KMS-11 (cell line): Measurements from ENCODE around the gene CIB4.

Experiments used
- H2AFZ ChIP-seq: fragments of 200-600 bp; sonication (generic); 2 replicates; pipeline ENCODE4 v1.6.1; 2016; ENCODE audit warnings: antibody characterized with exemption, mixed run types, low read depth
- H3K27ac ChIP-seq: fragments of 200-600 bp; sonication (generic); 2 replicates; pipeline ENCODE4 v1.6.1; 2016; ENCODE audit warnings: mild to moderate bottlenecking, mixed run types
- H3K27me3 ChIP-seq: fragments of 200-600 bp; sonication (generic); 2 replicates; pipeline ENCODE4 v1.6.1; 2017; ENCODE audit warnings: mild to moderate bottlenecking, low read depth, mixed run types, moderate library complexity; ENCODE audit not compliant: insufficient read depth
- H3K36me3 ChIP-seq: fragments of 200-600 bp; sonication (generic); 2 replicates; pipeline ENCODE4 v1.6.1; 2017; ENCODE audit warnings: mild to moderate bottlenecking, mixed run types; ENCODE audit not compliant: insufficient read depth
- H3K4me1 ChIP-seq: fragments of 200-600 bp; sonication (generic); 2 replicates; pipeline ENCODE4 v1.6.1; 2016; ENCODE audit warnings: mild to moderate bottlenecking, low read depth, mixed run types; ENCODE audit not compliant: poor library complexity, severe bottlenecking
- H3K4me2 ChIP-seq: fragments of 200-600 bp; sonication (generic); 2 replicates; pipeline ENCODE4 v1.7.0; 2016; ENCODE audit warnings: mild to moderate bottlenecking, mixed run types
- H3K4me3 ChIP-seq: fragments of 200-600 bp; sonication (generic); IDR thresholded peaks from 2 replicates; pipeline ENCODE4 v1.6.1; 2017; ENCODE audit warnings: low read depth, low read length, mixed read lengths; ENCODE audit not compliant: insufficient read depth
- H3K79me2 ChIP-seq: fragments of 200-600 bp; sonication (generic); 2 replicates; pipeline ENCODE4 v1.6.1; 2016; ENCODE audit warnings: low read depth, mixed run types; ENCODE audit not compliant: insufficient read depth
- H3K9ac ChIP-seq: fragments of 200-600 bp; sonication (generic); 2 replicates; pipeline ENCODE4 v1.6.1; 2016; ENCODE audit warnings: mild to moderate bottlenecking, mixed run types
- H4K20me1 ChIP-seq: fragments of 200-600 bp; sonication (generic); 2 replicates; pipeline ENCODE4 v1.6.1; 2016; ENCODE audit warnings: mild to moderate bottlenecking, mixed run types; ENCODE audit not compliant: insufficient read depth
- TF ChIP-seq, protein P1 (sequence below): fragments of 200-600 bp; sonication (generic); conservative IDR thresholded peaks from 2 replicates; pipeline ENCODE4 v1.6.1; 2017; ENCODE audit warnings: low read depth, mild to moderate bottlenecking, antibody characterized with exemption, low read length, moderate library complexity, mixed read lengths

The CIB4 gene

DNA sequence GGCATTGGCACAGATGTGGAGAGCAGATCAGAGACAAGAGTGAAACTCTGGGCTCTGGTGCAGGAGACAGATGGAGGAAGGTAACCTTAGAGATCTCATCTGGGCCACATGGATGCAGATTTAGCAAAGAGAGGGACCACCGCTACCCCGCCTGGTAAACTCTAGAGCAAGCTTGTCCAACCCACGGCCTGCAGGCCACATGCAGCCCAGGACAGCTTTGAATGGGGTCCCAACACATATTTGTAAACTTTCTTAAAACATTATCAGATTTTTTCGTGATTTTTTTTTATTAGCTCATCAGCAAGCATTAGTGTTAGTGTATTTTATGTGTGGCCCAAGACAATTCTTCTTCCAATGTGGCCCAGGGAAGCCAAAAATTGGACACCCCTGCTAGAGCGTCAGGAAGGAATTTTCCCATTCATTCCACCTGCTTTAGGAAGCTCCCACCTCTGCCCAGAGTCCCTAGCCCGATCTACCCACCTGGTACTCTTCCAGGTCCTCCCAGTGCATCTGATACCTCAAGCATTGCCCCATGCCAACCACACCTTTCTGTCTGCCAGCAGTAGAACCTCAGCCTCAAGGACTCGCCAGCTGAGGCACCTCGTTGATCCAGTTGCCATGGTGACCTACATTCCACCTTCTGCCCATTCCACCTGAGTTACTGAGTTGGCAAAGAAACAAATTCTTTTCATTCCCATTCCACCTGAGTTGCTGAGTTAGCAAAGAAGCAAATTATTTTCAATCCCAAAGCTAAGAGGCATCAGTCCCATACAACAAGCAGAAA lies at the start of gene CIB4:
CIB4 (minus strand) TSS at position 586 of the 784 bp plus-strand sequence; CDS start at position 534, 52 bp downstream.
- H2AFZ ChIP-seq = no peak within 1 kb of the TSS

DNA sequence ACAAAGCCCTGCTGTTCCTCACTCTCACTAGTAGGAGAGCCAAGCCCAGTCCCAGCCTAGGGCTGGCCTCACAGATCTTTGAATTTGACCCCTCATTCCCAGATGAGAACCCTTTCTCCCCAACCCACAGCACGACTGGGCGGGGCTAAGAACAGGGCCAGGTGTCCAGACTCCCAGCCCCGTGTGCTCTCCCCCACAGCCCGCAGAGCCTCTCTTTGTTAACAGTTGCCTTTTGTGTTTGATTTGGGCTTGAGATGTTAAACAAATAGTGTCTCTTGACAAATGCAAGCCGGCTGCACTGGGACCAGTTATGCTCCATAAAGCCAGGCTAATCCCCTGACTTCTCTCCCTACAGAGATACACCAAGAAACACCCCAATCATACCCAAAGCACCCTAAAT lies 46.6 kb upstream of the CIB4 start:
- H3K4me1 ChIP-seq = no peaks in the 10 kb centered on the region
- no peak overlapping the region for H3K4me3 ChIP-seq
- H3K27ac ChIP-seq = no peak overlapping the region
- H4K20me1 ChIP-seq = no peaks in the 10 kb centered on the region
- no peak overlapping the region for H2AFZ ChIP-seq
- peaks cover 4% of the 10 kb centered on the region; the same call in 1 of the 2 replicates for H3K27me3 ChIP-seq
- H3K4me2 ChIP-seq = no peak overlapping the region
- H3K36me3 ChIP-seq = no peaks in the 10 kb centered on the region
- H3K79me2 ChIP-seq = no peaks in the 10 kb centered on the region
- TF ChIP-seq, protein P1, sequence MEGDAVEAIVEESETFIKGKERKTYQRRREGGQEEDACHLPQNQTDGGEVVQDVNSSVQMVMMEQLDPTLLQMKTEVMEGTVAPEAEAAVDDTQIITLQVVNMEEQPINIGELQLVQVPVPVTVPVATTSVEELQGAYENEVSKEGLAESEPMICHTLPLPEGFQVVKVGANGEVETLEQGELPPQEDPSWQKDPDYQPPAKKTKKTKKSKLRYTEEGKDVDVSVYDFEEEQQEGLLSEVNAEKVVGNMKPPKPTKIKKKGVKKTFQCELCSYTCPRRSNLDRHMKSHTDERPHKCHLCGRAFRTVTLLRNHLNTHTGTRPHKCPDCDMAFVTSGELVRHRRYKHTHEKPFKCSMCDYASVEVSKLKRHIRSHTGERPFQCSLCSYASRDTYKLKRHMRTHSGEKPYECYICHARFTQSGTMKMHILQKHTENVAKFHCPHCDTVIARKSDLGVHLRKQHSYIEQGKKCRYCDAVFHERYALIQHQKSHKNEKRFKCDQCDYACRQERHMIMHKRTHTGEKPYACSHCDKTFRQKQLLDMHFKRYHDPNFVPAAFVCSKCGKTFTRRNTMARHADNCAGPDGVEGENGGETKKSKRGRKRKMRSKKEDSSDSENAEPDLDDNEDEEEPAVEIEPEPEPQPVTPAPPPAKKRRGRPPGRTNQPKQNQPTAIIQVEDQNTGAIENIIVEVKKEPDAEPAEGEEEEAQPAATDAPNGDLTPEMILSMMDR = no peak
- H3K9ac ChIP-seq = no peak overlapping the region

More for the DNA sequence above, at the start of gene CIB4:
- no peak within 1 kb of the TSS for H3K4me3 ChIP-seq
- no peaks in the 10 kb centered on the region for H3K79me2 ChIP-seq
- no peaks in the 10 kb centered on the region for H4K20me1 ChIP-seq
- no peaks in the 10 kb centered on the region for H3K36me3 ChIP-seq
- no peaks in the 10 kb centered on the region for H3K4me1 ChIP-seq
- TF ChIP-seq, protein P1 = no peak
- H3K27me3 ChIP-seq = no peaks in the 10 kb centered on the region
- no peak within 1 kb of the TSS for H3K4me2 ChIP-seq
- no peak within 1 kb of the TSS for H3K27ac ChIP-seq
- no peak within 1 kb of the TSS for H3K9ac ChIP-seq

DNA sequence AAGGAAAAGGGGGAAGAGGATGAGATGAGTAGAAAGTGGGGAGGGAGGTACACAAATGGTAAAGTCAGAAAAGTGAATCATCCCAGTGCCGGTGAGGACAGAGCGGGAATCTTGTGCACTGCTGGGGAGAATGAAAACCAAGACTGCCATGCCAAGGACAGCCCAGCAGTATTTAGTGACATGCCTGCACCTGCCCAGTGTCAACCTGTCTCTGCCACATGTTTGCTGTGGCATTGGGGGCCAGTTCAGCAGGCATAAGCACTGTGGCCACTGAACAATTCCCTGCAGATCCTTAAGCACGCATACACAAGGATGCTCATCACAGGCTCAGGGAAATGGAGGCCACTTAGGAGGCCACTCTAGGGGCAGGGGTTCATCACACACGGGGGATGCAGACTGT lies 46.2 kb upstream of the CIB4 start:
- Histone ChIP-seq H3K4me2 (no peak overlapping the region), H2AFZ (no peak overlapping the region), H3K36me3 (no peaks in the 10 kb centered on the region), H3K4me3 (no peak overlapping the region), H3K27ac (no peak overlapping the region), H4K20me1 (no peaks in the 10 kb centered on the region), H3K27me3 (peaks cover 4% of the 10 kb centered on the region; the same call in 1 of the 2 replicates), H3K79me2 (no peaks in the 10 kb centered on the region), H3K9ac (no peak overlapping the region), H3K4me1 (no peaks in the 10 kb centered on the region)
- TF ChIP-seq, protein P1 = no peak

DNA sequence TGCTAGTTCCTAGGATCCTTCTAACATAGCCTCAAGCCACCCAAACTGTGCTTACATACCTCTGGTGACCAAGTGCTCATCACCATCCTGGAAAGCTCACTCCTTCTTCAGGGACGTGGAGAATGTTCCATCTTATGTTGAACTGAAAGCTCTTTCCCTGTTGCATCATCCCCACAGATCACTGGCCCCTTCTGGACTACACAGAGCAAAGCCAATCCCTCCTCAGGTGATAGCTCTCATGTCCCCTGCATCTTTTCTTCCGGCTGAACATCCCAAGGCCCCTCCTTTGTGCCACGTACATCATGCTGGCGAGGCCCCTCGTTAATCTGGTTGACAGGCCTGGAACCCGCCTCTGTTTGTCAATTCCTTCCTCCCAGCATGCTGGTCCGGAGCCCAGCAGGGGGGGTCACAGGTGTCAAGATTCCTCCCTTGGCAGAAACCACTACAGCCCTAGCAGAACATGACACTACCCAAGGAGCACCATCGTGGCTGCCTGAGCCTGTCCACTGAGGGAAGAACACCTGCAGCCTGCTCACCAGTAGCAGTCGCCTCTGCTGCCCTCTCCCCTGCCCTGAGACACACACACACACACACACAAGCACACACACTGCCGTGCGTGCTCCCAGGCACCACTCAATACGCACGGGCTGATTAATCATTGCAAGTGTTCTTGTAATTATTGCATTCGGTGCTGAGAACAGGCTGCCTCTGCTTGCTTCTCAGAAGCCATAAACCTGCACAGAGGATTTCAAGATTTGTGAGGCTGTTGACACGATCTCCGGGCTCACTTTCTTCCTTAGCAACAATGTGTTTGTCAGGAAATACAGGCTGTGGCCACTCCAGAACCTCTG lies 45.0 kb upstream of the CIB4 start:
- TF ChIP-seq, protein P1 = no peak
- Histone ChIP-seq H3K4me2 (no peak overlapping the region), H3K79me2 (no peaks in the 10 kb centered on the region)

More for the DNA sequence above, 45.0 kb upstream of the CIB4 start:
- Histone ChIP-seq H3K4me3 (no peak overlapping the region), H3K27ac (no peak overlapping the region), H2AFZ (no peak overlapping the region), H3K27me3 (peaks cover 4% of the 10 kb centered on the region; the same call in 1 of the 2 replicates), H3K36me3 (no peaks in the 10 kb centered on the region), H3K4me1 (no peaks in the 10 kb centered on the region), H4K20me1 (no peaks in the 10 kb centered on the region), H3K9ac (no peak overlapping the region)
